ENCODE data around the gene USP22.

GRCh38 chr17:21019976-21020586, 22.7 kb downstream of the USP22 start:
- no peak for TF ChIP-seq TAF1 (IDR thresholded peaks at IDR 0.05; ENCODE audit: borderline replicate concordance, low read depth, low read length)
- no peak; the same call in 1 of the 2 replicates for TF ChIP-seq POLR2A (IDR thresholded peaks at IDR 0.05; ENCODE audit: low read depth, low read length)

Data from GM12892 (cell line).